ENCODE results near the gene DOC2A. TPM values are rescaled to one million over a fixed set of nuclear protein-coding genes. Genes with fewer than 3 reads are reported as not detected.
"Not testable (repeated sequence)": the region's sequence is repeated elsewhere in the genome, so short reads cannot be mapped to it uniquely, and the experiment has no call there.

The DOC2A gene
- polyA plus RNA-seq, 2 donors: 0.69 to 3.0 TPM

DNA sequence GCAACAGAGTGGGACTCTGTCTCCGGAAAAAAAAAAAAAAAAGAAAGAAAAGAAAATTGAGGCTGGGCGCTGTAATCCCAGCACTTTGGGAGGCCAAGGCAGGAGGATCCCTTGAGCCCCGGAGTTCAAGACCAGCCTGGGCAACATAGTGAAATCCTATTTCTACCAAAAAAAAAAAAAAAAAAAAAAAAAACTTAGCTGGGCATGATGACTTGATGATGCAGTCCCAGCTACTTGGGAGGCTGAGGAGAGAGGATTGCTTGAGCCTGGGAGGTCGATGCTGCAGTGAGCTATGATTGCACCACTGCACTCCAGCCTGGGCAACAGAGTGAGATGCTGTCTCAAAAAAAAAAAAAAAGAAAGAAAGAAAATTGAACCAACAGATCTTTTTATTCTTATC lies 7.1 kb upstream of the DOC2A start:
- not testable (repeated sequence) for H3K27me3 ChIP-seq (ENCODE audit: control insufficient read depth in 1 of 2, insufficient read depth in 2 of 2, low read length in 2 of 2)
- WGBS, 2 donors: 82 to 88% methylated on average over 3 to 4 of the region's 4 CpGs

DNA sequence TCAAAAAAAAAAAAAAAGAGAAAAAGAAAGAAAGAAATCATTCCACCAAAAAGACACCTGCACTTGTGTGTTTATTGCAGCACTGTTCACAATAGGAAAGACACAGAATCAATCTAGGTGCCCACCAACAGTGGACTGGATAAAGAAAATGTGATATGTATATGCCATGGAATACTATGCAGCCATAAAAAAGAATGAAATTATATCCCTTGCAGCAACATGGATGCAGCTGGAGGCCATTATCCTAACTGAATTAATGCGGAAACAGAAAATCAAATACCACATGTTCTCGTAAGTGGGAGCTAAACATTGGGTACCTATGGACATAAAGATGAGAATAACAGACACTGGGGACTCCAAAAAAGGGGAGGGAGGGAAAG lies 6.4 kb upstream of the DOC2A start:
- 95 to 96% methylated on average over 2 of the region's 2 CpGs for whole genome bisulfite sequencing, 2 donors
- H3K27ac ChIP-seq (ENCODE audit: low read depth in 2 of 2, low read length in 1 of 2): no peak overlapping the region
- no peaks in the 10 kb centered on the region for H3K27me3 ChIP-seq (ENCODE audit: control insufficient read depth in 1 of 2, insufficient read depth in 2 of 2, low read length in 2 of 2)
- H3K4me1 ChIP-seq (ENCODE audit: control insufficient read depth in 2 of 2, insufficient read depth in 2 of 2, low read length in 1 of 2): peaks cover 0 to 7% of the 10 kb centered on the region in 2 donors
- no peaks in the 10 kb centered on the region for H3K36me3 ChIP-seq (ENCODE audit: control insufficient read depth in 2 of 2, insufficient read depth in 2 of 2, low read length in 1 of 2)
- H3K4me3 ChIP-seq (ENCODE audit: low read depth in 1 of 2, low read length in 2 of 2): no peak overlapping the region
- no peaks in the 10 kb centered on the region for H3K9me3 ChIP-seq (ENCODE audit: control insufficient read depth in 2 of 2, insufficient read depth in 1 of 2, low read depth in 1 of 2, low read length in 1 of 2)

More for the DNA sequence above, 7.1 kb upstream of the DOC2A start:
- not testable (repeated sequence) for H3K4me1 ChIP-seq (ENCODE audit: control insufficient read depth in 2 of 2, insufficient read depth in 2 of 2, low read length in 1 of 2); H3K27ac ChIP-seq (ENCODE audit: low read depth in 2 of 2, low read length in 1 of 2); H3K36me3 ChIP-seq (ENCODE audit: control insufficient read depth in 2 of 2, insufficient read depth in 2 of 2, low read length in 1 of 2); H3K9me3 ChIP-seq (ENCODE audit: control insufficient read depth in 2 of 2, insufficient read depth in 1 of 2, low read depth in 1 of 2, low read length in 1 of 2); H3K4me3 ChIP-seq (ENCODE audit: low read depth in 1 of 2, low read length in 2 of 2)

- whole genome bisulfite sequencing, 2 donors: 70 to 72% methylated on average over 8 of the region's 8 CpGs
- no peak overlapping the region for H3K4me3 ChIP-seq (ENCODE audit: low read depth in 1 of 2, low read length in 2 of 2)
- H3K36me3 ChIP-seq (ENCODE audit: control insufficient read depth in 2 of 2, insufficient read depth in 2 of 2, low read length in 1 of 2): no peaks in the 10 kb centered on the region
- no peaks in the 10 kb centered on the region for H3K9me3 ChIP-seq (ENCODE audit: control insufficient read depth in 2 of 2, insufficient read depth in 1 of 2, low read depth in 1 of 2, low read length in 1 of 2)
- H3K4me1 ChIP-seq (ENCODE audit: control insufficient read depth in 2 of 2, insufficient read depth in 2 of 2, low read length in 1 of 2): peaks cover 0 to 6% of the 10 kb centered on the region in 2 donors
- no peak overlapping the region for H3K27ac ChIP-seq (ENCODE audit: low read depth in 2 of 2, low read length in 1 of 2)
- peaks cover 0 to 3% of the 10 kb centered on the region in 2 donors for H3K27me3 ChIP-seq (ENCODE audit: control insufficient read depth in 1 of 2, insufficient read depth in 2 of 2, low read length in 2 of 2)
These were observed 5.9 kb upstream of the DOC2A start for GRCh38 chr16:30016555-30017276.

DNA sequence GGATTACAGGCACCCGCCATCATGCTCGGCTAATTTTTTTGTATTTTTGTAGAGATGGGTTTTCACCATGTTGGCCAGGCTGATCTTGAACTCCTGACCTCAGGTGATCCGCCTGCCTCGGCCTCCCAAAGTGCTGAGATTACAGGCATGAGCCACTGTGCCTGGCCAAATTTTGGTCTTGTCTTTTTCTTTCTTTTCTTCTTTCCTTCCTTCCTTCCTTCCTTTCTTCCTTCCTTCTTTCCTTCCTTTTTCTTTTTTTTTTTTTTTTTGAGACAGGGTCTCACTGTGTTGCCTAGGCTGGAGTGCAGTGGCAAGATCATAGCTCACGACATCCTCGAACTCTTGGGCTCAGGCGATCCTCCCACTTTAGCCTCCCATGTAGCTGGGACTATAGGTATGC lies 4.6 kb upstream of the DOC2A start:
- not testable (repeated sequence) for H3K36me3 ChIP-seq (ENCODE audit: control insufficient read depth in 2 of 2, insufficient read depth in 2 of 2, low read length in 1 of 2)
- WGBS, 2 donors: 87 to 89% methylated on average over 7 of the region's 7 CpGs

GRCh38 chr16:30012598-30012997 lies 1.8 kb upstream of the DOC2A start:
- not testable (repeated sequence) for H3K9me3 ChIP-seq (ENCODE audit: control insufficient read depth in 2 of 2, insufficient read depth in 1 of 2, low read depth in 1 of 2, low read length in 1 of 2); H3K27ac ChIP-seq (ENCODE audit: low read depth in 2 of 2, low read length in 1 of 2); H3K4me3 ChIP-seq (ENCODE audit: low read depth in 1 of 2, low read length in 2 of 2); H3K36me3 ChIP-seq (ENCODE audit: control insufficient read depth in 2 of 2, insufficient read depth in 2 of 2, low read length in 1 of 2)
- WGBS, 2 donors: 83 to 85% methylated on average over 14 of the region's 14 CpGs
- Histone ChIP-seq H3K27me3 (ENCODE audit: control insufficient read depth in 1 of 2, insufficient read depth in 2 of 2, low read length in 2 of 2) (peaks cover 0 to 15% of the 10 kb centered on the region in 2 donors), H3K4me1 (ENCODE audit: control insufficient read depth in 2 of 2, insufficient read depth in 2 of 2, low read length in 1 of 2) (peaks cover 6 to 12% of the 10 kb centered on the region in 2 donors)

More for the DNA sequence above, 4.6 kb upstream of the DOC2A start:
- not testable (repeated sequence) for H3K4me1 ChIP-seq (ENCODE audit: control insufficient read depth in 2 of 2, insufficient read depth in 2 of 2, low read length in 1 of 2); H3K4me3 ChIP-seq (ENCODE audit: low read depth in 1 of 2, low read length in 2 of 2); H3K27ac ChIP-seq (ENCODE audit: low read depth in 2 of 2, low read length in 1 of 2); H3K9me3 ChIP-seq (ENCODE audit: control insufficient read depth in 2 of 2, insufficient read depth in 1 of 2, low read depth in 1 of 2, low read length in 1 of 2)
- peaks cover 0 to 11% of the 10 kb centered on the region in 2 donors for H3K27me3 ChIP-seq (ENCODE audit: control insufficient read depth in 1 of 2, insufficient read depth in 2 of 2, low read length in 2 of 2)

DNA sequence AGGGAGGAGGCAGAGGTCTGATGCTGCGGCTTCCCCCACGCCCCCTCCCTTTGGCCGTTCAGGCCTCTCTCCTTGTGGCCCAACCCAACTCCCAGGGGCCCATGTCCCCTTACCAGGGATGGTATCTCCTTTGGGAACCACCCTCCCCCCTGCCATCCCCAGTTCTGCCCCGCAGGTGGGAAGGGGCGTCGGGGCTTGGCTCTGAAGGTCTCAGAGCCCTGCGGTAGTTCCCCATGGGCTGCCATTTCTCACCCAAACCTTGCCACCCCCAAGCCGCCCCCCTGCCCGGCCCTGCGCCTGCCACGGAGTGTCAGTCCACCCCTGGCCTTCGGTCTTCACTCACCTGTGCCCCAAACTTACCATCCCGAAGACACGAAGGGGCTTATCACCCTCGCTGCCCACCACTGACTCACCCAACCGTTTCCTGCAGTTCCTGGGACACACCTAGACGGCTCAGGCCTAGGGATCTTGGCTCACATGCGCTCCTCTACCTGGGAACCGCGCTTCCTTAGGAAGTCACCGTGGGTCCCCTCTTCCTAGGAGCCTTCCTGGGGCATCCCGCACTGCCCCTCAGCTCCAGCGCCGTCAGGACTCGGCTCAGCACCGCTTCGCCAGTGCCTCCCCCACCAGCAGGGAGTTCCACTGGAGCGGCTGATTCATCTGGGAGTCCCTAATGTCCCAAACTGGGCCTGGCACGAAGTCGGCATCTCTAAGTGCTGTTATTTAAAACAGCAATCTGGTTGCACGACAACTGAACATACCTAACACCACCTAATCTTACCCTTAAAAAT lies 1.1 kb upstream of the DOC2A start:
- peaks cover 0 to 15% of the 10 kb centered on the region in 2 donors for H3K27me3 ChIP-seq (ENCODE audit: control insufficient read depth in 1 of 2, insufficient read depth in 2 of 2, low read length in 2 of 2)
- no peaks in the 10 kb centered on the region for H3K9me3 ChIP-seq (ENCODE audit: control insufficient read depth in 2 of 2, insufficient read depth in 1 of 2, low read depth in 1 of 2, low read length in 1 of 2)
- H3K4me1 ChIP-seq (ENCODE audit: control insufficient read depth in 2 of 2, insufficient read depth in 2 of 2, low read length in 1 of 2): peaks cover 6 to 12% of the 10 kb centered on the region in 2 donors
- H3K36me3 ChIP-seq (ENCODE audit: control insufficient read depth in 2 of 2, insufficient read depth in 2 of 2, low read length in 1 of 2): no peaks in the 10 kb centered on the region
- WGBS, 2 donors: 28 to 32% methylated on average over 31 of the region's 31 CpGs
- no peak overlapping the region for H3K27ac ChIP-seq (ENCODE audit: low read depth in 2 of 2, low read length in 1 of 2)
- H3K4me3 ChIP-seq (ENCODE audit: low read depth in 1 of 2, low read length in 2 of 2): peak overlapping the region in 1 of 2 donors; percentile 36

- Histone ChIP-seq H3K4me3 (ENCODE audit: low read depth in 1 of 2, low read length in 2 of 2) (peak overlapping the region in 1 of 2 donors; percentile 36), H3K27me3 (ENCODE audit: control insufficient read depth in 1 of 2, insufficient read depth in 2 of 2, low read length in 2 of 2) (peaks cover 0 to 15% of the 10 kb centered on the region in 2 donors)
These were observed 610 bp downstream of the DOC2A start for GRCh38 chr16:30009990-30010843.

DNA sequence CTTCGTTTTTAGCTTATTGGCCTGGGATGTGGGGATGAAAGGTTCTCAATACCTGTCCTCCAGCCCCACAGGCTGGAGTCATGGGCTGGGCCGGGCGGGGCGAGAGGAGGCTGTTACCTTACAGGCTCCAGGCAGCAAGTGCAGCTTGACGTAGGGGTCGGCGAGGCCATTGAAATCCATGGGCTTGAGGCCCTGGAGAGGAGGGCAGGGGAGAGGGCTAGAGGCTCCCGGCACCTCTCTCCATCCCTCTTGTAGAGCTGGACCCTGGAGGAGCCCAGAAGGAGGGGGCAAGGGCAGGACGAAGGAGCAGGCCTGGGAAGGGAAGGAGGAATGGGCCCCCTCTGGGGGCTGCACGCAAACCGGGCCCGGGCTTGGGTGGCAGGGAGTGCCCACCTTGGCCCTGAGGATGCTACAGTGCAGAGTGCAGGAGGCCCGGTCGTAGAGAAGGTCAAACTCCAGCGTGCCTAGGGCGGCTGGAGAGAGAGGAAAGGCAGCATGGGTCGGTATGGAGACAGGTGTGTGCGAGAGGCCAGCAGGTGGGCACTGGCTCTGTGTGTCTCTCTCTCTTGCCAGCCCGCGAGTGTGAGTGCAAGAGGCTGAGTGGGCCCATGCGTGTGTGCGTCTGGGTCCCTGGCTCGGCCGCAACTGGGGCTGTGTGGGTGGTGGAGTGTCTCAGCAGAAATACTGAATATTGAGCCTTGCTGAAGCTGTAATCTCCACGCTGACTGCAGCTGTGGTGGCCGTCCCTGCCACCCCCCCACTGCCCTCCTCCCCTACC lies 1.6 kb downstream of the DOC2A start:
- Histone ChIP-seq H3K27me3 (ENCODE audit: control insufficient read depth in 1 of 2, insufficient read depth in 2 of 2, low read length in 2 of 2) (peaks cover 0 to 15% of the 10 kb centered on the region in 2 donors), H3K36me3 (ENCODE audit: control insufficient read depth in 2 of 2, insufficient read depth in 2 of 2, low read length in 1 of 2) (peaks cover 0 to 2% of the 10 kb centered on the region in 2 donors), H3K27ac (ENCODE audit: low read depth in 2 of 2, low read length in 1 of 2) (no peak overlapping the region), H3K4me1 (ENCODE audit: control insufficient read depth in 2 of 2, insufficient read depth in 2 of 2, low read length in 1 of 2) (peaks cover 6 to 12% of the 10 kb centered on the region in 2 donors), H3K4me3 (ENCODE audit: low read depth in 1 of 2, low read length in 2 of 2) (no peak overlapping the region), H3K9me3 (ENCODE audit: control insufficient read depth in 2 of 2, insufficient read depth in 1 of 2, low read depth in 1 of 2, low read length in 1 of 2) (no peaks in the 10 kb centered on the region)
- WGBS, 2 donors: 39 to 45% methylated on average over 22 to 26 of the region's 26 CpGs

More at GRCh38 chr16:30009990-30010843, 610 bp downstream of the DOC2A start:
- 18 to 21% methylated on average over 31 to 34 of the region's 34 CpGs for WGBS, 2 donors
- H3K27ac ChIP-seq (ENCODE audit: low read depth in 2 of 2, low read length in 1 of 2): no peak overlapping the region
- peaks cover 6 to 12% of the 10 kb centered on the region in 2 donors for H3K4me1 ChIP-seq (ENCODE audit: control insufficient read depth in 2 of 2, insufficient read depth in 2 of 2, low read length in 1 of 2)
- H3K9me3 ChIP-seq (ENCODE audit: control insufficient read depth in 2 of 2, insufficient read depth in 1 of 2, low read depth in 1 of 2, low read length in 1 of 2): no peaks in the 10 kb centered on the region
- peaks cover 0 to 2% of the 10 kb centered on the region in 2 donors for H3K36me3 ChIP-seq (ENCODE audit: control insufficient read depth in 2 of 2, insufficient read depth in 2 of 2, low read length in 1 of 2)

All from esophagus (tissue), 2 donors.